ENCODE data around the gene TEX14.

DNA sequence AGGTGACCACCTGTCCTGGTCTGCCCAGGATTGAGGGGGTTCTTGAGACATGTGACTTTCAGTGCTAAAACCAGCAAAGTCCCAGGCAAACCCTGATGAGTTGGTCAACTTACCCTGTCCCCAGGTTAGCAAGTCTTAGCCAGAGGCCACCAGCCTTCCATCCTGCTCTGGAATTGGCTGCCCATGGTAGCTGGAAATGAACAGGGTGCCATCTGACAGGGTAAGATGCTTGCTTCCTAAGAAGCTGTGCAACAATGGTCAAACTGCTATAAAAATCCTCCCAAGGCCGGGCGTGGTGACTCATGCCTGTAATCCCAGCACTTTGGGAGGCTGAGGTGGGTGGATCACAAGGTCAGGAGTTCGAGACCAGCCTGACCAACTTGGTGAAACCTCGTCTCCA is 154.6 kb downstream of the TEX14 start:
- TF ChIP-seq POLR2A (IDR thresholded peaks at IDR 0.05; ENCODE audit: low read depth, low read length), result no peak
- no peak for TF ChIP-seq CTCF (IDR thresholded peaks at IDR 0.05; ENCODE audit: extremely low read depth in 1 of 2, insufficient read depth in 1 of 2, low read depth in 1 of 2, low read length in 2 of 2)
- no peak for TF ChIP-seq EZH2 (IDR thresholded peaks at IDR 0.05; ENCODE audit: borderline replicate concordance, low read depth, low read length, severe bottlenecking)

Measured in endothelial cell of umbilical vein (primary cell).